ENCODE data around the gene SYNPO2L.
"Not testable (repeated sequence)": the region's sequence is repeated elsewhere in the genome, so short reads cannot be mapped to it uniquely, and the experiment has no call there.

Gene SYNPO2L, protein sequence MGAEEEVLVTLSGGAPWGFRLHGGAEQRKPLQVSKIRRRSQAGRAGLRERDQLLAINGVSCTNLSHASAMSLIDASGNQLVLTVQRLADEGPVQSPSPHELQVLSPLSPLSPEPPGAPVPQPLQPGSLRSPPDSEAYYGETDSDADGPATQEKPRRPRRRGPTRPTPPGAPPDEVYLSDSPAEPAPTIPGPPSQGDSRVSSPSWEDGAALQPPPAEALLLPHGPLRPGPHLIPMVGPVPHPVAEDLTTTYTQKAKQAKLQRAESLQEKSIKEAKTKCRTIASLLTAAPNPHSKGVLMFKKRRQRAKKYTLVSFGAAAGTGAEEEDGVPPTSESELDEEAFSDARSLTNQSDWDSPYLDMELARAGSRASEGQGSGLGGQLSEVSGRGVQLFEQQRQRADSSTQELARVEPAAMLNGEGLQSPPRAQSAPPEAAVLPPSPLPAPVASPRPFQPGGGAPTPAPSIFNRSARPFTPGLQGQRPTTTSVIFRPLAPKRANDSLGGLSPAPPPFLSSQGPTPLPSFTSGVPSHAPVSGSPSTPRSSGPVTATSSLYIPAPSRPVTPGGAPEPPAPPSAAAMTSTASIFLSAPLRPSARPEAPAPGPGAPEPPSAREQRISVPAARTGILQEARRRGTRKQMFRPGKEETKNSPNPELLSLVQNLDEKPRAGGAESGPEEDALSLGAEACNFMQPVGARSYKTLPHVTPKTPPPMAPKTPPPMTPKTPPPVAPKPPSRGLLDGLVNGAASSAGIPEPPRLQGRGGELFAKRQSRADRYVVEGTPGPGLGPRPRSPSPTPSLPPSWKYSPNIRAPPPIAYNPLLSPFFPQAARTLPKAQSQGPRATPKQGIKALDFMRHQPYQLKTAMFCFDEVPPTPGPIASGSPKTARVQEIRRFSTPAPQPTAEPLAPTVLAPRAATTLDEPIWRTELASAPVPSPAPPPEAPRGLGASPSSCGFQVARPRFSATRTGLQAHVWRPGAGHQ

DNA sequence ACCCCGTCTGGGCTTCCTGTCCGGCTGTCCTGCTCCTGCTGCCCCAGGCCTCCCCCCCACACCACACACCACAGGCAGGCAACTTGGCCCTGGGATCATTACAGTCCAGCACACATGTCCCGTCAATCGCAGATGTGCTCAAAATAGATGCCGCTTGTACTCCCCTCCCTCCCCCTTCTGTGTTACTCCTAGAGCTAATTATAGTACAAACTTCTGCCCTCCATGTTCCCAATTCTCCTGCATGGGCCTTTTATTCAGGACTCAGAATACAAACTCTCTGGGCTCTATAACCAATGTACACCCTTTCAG is at the start of gene SYNPO2L:
Gene SYNPO2L (minus strand): TSS at position 40 of the 309 bp plus-strand sequence. CDS start 107 bp downstream, outside the sequence.
- no peak for DNase-seq

DNA sequence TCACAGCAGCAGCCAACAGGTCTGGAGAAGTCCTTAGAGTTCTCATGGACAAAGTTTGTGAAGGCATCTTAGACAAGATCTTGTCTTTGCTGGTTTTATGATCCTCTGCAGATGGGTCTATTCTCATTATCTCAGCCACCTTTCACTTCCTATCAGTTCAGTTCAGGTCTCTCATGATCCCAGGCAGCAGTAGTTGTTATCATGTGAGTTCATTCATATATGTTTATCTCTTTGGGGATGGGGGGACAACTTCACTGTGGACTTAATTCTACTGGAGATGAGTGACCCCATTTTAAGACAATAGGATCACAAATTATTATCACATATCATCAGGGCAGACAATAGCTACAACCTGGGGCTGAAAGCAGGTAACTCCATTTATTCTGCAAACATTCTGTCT is 48.1 kb upstream of the SYNPO2L start:
- DNase-seq, result not testable (repeated sequence)

GRCh38 chr10:73698819-73699218 is 43.0 kb upstream of the SYNPO2L start:
- not testable (repeated sequence) for DNase-seq

- DNase-seq, result not testable (repeated sequence)
These were observed 41.9 kb upstream of the SYNPO2L start, which contains the start of gene AGAP5 for GRCh38 chr10:73697675-73698159. Gene AGAP5, minus strand, starts transcription at chr10:73698109. Its CDS starts 354 bp downstream, at chr10:73697755.

- DNase-seq, result not testable (repeated sequence)
These were observed 39.5 kb upstream of the SYNPO2L start for GRCh38 chr10:73695302-73695701.

DNA sequence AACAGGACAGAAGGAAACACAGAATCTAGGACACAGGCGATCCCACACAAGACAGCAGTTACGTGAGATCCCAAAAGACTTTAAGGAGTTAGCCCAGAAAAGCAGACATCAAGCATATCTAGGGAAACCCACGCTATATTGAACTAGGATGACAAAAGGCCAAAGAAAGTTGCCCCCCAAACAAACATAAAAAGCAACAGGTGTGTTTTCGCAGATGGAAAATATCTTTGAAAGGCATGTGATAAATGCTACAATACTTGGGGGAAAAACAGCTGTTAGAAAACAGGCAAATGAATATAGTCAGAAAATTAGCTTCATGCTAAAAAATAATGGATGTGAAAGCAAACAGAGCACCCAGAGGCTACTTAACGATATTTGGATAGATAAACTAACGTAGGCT is 34.9 kb upstream of the SYNPO2L start:
- not testable (repeated sequence) for DNase-seq

DNA sequence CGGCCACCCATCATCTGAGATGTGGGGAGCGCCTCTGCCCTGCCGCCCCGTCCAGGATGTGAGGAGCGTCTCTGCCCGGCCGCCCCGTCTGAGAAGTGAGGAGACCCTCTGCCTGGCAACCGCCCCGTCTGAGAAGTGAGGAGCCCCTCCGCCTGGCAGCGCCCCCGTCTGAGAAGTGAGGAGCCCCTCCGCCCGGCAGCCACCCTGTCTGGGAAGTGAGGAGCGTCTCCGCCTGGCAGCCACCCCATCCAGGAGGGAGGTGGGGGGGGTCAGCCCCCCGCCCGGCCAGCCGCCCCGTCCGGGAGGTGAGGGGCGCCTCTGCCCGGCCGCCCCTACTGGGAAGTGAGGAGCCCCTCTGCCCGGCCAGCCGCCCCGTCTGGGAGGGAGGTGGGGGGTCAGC is 33.8 kb upstream of the SYNPO2L start:
- not testable (repeated sequence) for DNase-seq

- DNase-seq, result not testable (repeated sequence)
These were observed 31.8 kb upstream of the SYNPO2L start for GRCh38 chr10:73687641-73688040.

- not testable (repeated sequence) for DNase-seq
These were observed 18.7 kb upstream of the SYNPO2L start for GRCh38 chr10:73674546-73674945.

DNA sequence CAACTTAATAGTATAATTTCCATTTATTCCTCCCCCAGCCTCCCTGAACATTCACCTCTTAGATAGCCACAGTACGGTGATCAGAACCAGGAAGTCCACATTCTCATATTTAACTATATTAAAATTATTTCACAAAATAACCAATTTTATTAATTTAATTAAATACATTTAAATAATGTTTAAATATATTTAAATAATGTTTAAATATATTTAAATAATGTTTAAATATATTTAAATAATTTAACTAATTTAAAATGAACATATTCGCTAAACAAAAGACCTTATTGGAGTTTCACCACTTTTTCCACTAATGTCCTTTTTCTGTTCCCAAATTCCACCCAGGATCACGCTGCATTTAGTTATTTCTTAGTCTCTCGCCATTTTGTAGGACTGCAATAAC is 12.5 kb upstream of the SYNPO2L start:
- DNase-seq, result not testable (repeated sequence)

DNA sequence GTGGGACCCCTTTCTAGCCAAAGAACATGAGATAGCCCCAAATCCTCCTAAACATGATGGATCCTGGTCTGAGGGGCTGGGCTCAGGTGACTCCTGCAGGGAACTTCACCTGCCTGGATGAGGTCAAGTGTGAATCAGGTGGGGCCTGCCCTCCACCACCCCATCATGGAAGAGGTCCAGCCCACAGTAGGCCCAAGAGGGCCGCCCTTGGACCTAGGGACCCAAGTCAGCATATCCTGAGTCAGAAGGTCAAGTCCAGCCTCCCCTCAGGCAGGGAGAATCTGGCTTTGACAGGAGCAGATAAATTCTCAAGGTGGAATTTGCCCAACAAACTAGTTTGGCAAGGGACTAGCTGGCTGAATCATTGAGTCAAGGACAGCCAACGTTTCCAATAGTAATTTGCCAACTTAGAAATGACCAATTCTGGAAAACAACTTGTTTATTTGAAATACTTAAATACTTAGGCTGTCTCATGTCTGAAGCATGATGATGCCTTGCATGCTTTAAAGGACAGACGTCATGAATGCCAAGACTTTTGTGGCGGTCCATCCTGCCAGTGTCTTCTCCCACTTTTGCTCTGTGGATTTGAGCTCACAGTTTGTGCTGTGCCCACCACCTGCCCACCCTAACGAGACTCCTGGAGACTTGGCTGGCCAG is 10.5 kb upstream of the SYNPO2L start:
- DNase-seq, result not testable (repeated sequence)

DNA sequence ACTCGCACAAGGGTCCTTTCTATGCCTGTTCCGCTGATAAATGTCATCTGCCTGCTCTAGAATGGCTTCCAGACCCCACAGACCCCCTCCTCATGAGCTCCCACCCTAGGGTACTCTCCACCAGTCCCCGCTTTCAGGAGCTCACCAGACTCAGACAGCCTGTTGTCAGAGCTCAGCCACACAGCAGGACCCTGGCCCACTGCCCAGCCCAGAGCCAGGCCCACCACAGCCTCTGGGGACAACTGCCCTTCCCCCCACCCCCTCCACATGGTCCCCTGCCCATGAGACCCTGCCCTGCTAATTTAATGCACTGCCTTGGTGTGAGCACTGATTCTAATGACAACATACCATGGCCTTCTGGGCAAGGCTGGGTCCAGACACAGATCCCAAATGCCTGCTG is 9.8 kb upstream of the SYNPO2L start:
- not testable (repeated sequence) for DNase-seq

DNA sequence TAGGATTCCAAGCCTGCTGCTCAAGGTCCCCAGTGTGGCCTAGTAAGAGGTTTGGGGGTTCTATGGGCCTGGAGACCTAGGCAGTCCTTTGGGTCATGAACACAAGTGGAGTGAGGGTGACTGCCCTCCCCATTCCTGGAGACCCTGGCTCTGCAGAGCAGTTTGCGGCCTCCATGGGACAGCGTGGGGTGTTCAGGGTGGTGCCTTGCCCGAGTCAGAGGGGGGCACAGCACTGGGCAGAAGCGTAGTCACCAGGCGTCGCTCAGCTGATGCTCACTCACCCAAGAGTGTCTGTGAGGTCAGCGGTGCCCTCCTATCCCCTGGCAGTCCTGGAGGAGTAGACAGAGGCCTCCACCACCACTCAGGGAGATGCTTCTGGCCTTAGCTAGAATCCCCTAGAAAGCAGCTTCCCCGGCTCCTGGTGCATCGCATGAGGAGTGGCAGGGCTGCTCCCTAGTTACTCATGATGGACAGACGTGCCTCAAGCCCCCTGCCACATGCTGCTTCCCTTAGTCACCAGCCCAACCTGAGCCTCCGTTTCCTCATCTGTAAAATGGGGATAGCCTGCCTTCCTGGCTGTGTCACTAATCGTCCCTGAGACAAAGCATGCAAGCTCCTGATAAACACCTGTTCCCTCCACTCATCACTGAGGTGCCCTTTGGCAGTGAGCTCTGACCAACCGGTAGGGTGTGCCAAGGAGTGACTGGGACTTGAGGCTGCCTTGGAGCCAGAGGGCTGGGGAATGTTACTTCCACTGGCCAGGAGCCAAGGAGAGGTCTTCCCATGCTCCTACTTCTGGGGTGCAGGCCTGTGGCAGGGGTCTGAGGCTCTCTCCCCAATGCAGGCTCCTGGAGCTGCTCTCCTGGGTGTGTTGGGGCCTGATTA is 8.6 kb upstream of the SYNPO2L start:
- DNase-seq, result not testable (repeated sequence)

GRCh38 chr10:73663621-73664020 is 7.8 kb upstream of the SYNPO2L start:
- not testable (repeated sequence) for DNase-seq

GRCh38 chr10:73662705-73663104 is 6.9 kb upstream of the SYNPO2L start:
- DNase-seq, result peak; percentile 37 to 62

DNA sequence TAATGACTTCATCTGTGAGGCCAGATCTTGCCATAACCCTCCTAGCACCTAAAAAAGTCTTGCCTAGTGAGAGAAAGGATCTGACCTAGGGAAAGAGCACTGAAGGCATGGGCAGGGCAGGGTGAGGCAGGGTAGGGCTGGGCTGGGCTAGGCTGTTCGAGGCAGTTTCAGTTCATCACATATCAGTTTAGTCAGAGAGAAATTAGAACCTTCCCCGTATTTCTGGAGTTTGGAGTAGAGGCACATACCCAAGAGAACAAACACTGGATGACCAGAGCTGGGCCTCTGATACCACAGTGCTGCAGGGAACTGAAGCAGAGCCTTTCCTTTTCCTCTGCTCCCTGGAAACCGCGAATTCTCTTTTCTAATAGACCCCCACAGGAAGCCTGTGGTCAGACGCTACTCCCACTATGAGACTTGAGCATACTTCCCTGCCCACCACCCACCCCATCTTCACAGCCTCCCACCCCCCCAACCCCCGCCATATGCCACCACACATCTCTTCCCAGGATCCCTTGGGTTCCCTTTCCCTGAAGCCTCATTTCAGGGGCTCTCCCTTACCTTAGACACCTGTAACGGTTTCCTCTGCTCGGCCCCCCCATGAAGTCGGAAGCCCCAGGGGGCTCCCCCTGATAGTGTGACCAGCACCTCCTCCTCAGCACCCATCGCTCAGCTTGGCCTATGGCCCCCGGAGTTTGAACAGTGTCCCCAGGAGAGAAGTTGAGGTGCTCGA is 406 bp downstream of the SYNPO2L start:
- DNase-seq, result no peak

- peak in 1 of 2 experiments; percentile 36 for DNase-seq
These were observed 2.1 kb downstream of the SYNPO2L start for GRCh38 chr10:73653701-73654100.

- DNase-seq, result no peak
These were observed 2.6 kb downstream of the SYNPO2L start for GRCh38 chr10:73653195-73653594.

DNA sequence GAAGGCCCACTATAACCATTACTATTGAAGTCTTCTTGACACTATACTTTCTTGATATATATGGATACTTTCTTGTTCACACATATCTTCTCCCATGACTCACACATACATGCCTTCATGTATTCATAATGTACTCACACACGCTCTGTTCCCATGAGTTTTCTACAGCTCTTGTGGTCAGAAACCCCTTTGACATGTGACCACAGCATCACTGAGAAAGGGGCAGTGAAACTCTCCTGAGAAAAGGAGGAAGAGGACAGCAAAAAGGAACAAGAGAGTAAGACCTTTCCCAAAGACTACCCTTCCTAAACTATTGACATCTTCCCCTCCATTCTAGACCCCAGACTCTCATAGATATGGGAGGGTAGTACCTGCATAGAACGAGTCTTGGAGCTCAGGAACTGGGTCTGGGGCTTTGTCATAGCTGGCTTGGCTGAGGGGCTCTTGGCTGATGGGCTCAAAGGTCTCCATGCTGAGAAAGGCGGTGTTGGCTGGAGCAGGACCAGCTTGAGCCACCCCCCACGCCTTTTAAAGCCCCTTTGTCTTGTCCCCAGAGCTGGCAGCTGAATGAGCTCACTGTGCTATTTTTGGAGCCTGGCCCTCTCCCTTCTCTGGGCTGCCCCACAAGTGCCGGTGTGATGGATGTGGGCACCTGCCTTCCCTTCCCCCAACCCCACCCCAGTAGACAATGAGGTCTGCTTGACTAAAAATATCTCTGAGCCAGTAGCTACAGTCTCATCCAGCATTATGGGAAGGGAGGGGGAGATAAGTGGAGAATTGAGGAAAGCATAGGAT is 5.1 kb downstream of the SYNPO2L start:
- no peak for DNase-seq
